Measurements from ENCODE around the gene RCOR1.

- TF ChIP-seq, protein P1, sequence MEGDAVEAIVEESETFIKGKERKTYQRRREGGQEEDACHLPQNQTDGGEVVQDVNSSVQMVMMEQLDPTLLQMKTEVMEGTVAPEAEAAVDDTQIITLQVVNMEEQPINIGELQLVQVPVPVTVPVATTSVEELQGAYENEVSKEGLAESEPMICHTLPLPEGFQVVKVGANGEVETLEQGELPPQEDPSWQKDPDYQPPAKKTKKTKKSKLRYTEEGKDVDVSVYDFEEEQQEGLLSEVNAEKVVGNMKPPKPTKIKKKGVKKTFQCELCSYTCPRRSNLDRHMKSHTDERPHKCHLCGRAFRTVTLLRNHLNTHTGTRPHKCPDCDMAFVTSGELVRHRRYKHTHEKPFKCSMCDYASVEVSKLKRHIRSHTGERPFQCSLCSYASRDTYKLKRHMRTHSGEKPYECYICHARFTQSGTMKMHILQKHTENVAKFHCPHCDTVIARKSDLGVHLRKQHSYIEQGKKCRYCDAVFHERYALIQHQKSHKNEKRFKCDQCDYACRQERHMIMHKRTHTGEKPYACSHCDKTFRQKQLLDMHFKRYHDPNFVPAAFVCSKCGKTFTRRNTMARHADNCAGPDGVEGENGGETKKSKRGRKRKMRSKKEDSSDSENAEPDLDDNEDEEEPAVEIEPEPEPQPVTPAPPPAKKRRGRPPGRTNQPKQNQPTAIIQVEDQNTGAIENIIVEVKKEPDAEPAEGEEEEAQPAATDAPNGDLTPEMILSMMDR (conservative IDR thresholded peaks at IDR 0.05; ENCODE audit: low read depth, low read length): no peak
- TF ChIP-seq POLR2A (IDR thresholded peaks at IDR 0.05; ENCODE audit: low read depth, low read length) (no peak), MAZ (IDR thresholded peaks at IDR 0.05; ENCODE audit: borderline replicate concordance, low read depth, low read length) (no peak), CEBPB (IDR thresholded peaks at IDR 0.05; ENCODE audit: low read depth, low read length) (no peak), RAD21 (IDR thresholded peaks at IDR 0.05; ENCODE audit: low read length) (no peak), CHD1 (IDR thresholded peaks at IDR 0.05; ENCODE audit: low read depth, low read length) (no peak), RFX5 (IDR thresholded peaks at IDR 0.05; ENCODE audit: low read depth, low read length) (no peak), MXI1 (IDR thresholded peaks at IDR 0.05; ENCODE audit: borderline replicate concordance, low read depth, low read length) (no peak), SMC3 (IDR thresholded peaks at IDR 0.05; ENCODE audit: low read depth, low read length) (no peak), FOS (IDR thresholded peaks at IDR 0.05; ENCODE audit: low read depth, low read length) (no peak), NFE2L2 (IDR thresholded peaks at IDR 0.05; ENCODE audit: low read depth, low read length) (no peak)
- TF ChIP-seq, protein P2, sequence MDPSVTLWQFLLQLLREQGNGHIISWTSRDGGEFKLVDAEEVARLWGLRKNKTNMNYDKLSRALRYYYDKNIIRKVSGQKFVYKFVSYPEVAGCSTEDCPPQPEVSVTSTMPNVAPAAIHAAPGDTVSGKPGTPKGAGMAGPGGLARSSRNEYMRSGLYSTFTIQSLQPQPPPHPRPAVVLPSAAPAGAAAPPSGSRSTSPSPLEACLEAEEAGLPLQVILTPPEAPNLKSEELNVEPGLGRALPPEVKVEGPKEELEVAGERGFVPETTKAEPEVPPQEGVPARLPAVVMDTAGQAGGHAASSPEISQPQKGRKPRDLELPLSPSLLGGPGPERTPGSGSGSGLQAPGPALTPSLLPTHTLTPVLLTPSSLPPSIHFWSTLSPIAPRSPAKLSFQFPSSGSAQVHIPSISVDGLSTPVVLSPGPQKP (IDR thresholded peaks at IDR 0.05; ENCODE audit: borderline replicate concordance, low read depth, low read length): no peak
- TF ChIP-seq, protein P3, sequence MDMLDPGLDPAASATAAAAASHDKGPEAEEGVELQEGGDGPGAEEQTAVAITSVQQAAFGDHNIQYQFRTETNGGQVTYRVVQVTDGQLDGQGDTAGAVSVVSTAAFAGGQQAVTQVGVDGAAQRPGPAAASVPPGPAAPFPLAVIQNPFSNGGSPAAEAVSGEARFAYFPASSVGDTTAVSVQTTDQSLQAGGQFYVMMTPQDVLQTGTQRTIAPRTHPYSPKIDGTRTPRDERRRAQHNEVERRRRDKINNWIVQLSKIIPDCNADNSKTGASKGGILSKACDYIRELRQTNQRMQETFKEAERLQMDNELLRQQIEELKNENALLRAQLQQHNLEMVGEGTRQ (IDR thresholded peaks at IDR 0.05; ENCODE audit: low read depth, low read length): no peak
Observed at GRCh38 chr14:102565331-102565887, 27.0 kb upstream of the RCOR1 start.
